HEK293 (cell line): ENCODE data around the gene PGA5.

Source experiments
- CTCF ChIA-PET: fragments of 350-600 bp; formaldehyde crosslinking; extraction: SDS; loops from one replicate; lab custom pipeline; 2021; ENCODE audit warnings: antibody characterized with exemption; lab: Yijun Ruan, JAX
- POLR2A ChIA-PET: fragments of 300-600 bp; formaldehyde crosslinking; extraction: SDS; loops from one replicate; lab custom pipeline; 2020; ENCODE audit warnings: antibody characterized with exemption, inconsistent platforms; lab: Yijun Ruan, JAX
- H3K27ac ChIP-seq: fragments of 200-500 bp; sonication (Bioruptor generic); 2 replicates; pipeline ENCODE4 v1.5.1; 2014; ENCODE audit warnings: low read depth, low read length, control low read depth, inconsistent platforms; ENCODE audit errors: extremely low read depth
- H3K36me3 ChIP-seq, 2 experiments: fragments of 200-500 bp in 1 of 2; sonication (Bioruptor generic) in 1 of 2; 1 replicate in 1 of 2; 2 replicates in 1 of 2; pipeline ENCODE4 v1.5.1; 2014 to 2017; ENCODE audit warnings: inconsistent platforms in 2 of 2, low read length in 2 of 2; ENCODE audit not compliant: control insufficient read depth in 2 of 2, insufficient read depth in 1 of 2
- H3K4me1 ChIP-seq: fragments of 200-500 bp; sonication (Bioruptor generic); 2 replicates; pipeline ENCODE4 v1.5.1; 2014; ENCODE audit warnings: mild to moderate bottlenecking, low read length, inconsistent platforms; ENCODE audit not compliant: control insufficient read depth, insufficient read depth
- H3K4me3 ChIP-seq: 2 replicates; pipeline ENCODE4 v1.5.1; 2011; ENCODE audit warnings: low read depth, mild to moderate bottlenecking, control low read depth, low read length, moderate library complexity
- H3K9me3 ChIP-seq: fragments of 200-500 bp; sonication (Bioruptor generic); 2 replicates; pipeline ENCODE4 v1.5.1; 2014; ENCODE audit warnings: low read depth, low read length, inconsistent platforms; ENCODE audit not compliant: control insufficient read depth, insufficient read depth
- PRDM2 ChIP-seq: fragments of 450-650 bp; formaldehyde crosslinking; IDR thresholded peaks from 2 replicates; pipeline ENCODE4 v1.5.1; 2016; ENCODE audit warnings: missing biosample characterization, missing genetic modification characterization, borderline replicate concordance
- SETDB1 ChIP-seq: IDR thresholded peaks from one replicate; pipeline ENCODE4 v1.6.1; 2017; ENCODE audit warnings: mild to moderate bottlenecking, low read length, moderate library complexity, mixed read lengths; ENCODE audit not compliant: insufficient read length
- ZBTB20 ChIP-seq: fragments of 450-650 bp; formaldehyde crosslinking; IDR thresholded peaks from 2 replicates; pipeline ENCODE4 v1.5.1; 2016; ENCODE audit warnings: missing biosample characterization, missing genetic modification characterization
- ZFP3 ChIP-seq: fragments of 450-650 bp; formaldehyde crosslinking; IDR thresholded peaks from 2 replicates; pipeline ENCODE4 v1.5.1; 2016; ENCODE audit warnings: low read depth, missing biosample characterization, missing genetic modification characterization
- ZNF211 ChIP-seq: fragments of 450-650 bp; formaldehyde crosslinking; IDR thresholded peaks from 2 replicates; pipeline ENCODE4 v1.5.1; 2016; ENCODE audit warnings: low read depth, missing biosample characterization, missing genetic modification characterization
- ZNF214 ChIP-seq: fragments of 450-650 bp; formaldehyde crosslinking; IDR thresholded peaks from 2 replicates; pipeline ENCODE4 v1.5.1; 2017; ENCODE audit warnings: missing biosample characterization, mild to moderate bottlenecking, missing genetic modification characterization, borderline replicate concordance
- ZNF23 ChIP-seq: fragments of 450-650 bp; formaldehyde crosslinking; IDR thresholded peaks from 2 replicates; pipeline ENCODE4 v1.5.1; 2016; ENCODE audit warnings: missing biosample characterization, missing genetic modification characterization, borderline replicate concordance
- ZNF24 ChIP-seq: fragments of 450-650 bp; formaldehyde crosslinking; IDR thresholded peaks from 2 replicates; pipeline ENCODE4 v1.5.1; 2016; ENCODE audit warnings: missing biosample characterization, missing genetic modification characterization
- ZNF274 ChIP-seq, 2 experiments: fragments of 200-500 bp in 1 of 2; fragments of 450-650 bp in 1 of 2; sonication (Bioruptor generic) in 1 of 2; formaldehyde crosslinking in 1 of 2; IDR thresholded peaks; 2 replicates each; pipeline versions ENCODE4 v1.5.1 to v1.6.1; 2014 to 2016; ENCODE audit warnings: borderline replicate concordance in 1 of 2, inconsistent platforms in 1 of 2, low read length in 1 of 2, missing biosample characterization in 1 of 2, missing genetic modification characterization in 1 of 2
- ZNF292 ChIP-seq: fragments of 450-650 bp; formaldehyde crosslinking; IDR thresholded peaks from 2 replicates; pipeline ENCODE4 v1.5.1; 2016; ENCODE audit warnings: low read depth, missing biosample characterization, missing genetic modification characterization, borderline replicate concordance
- ZNF433 ChIP-seq: fragments of 450-650 bp; formaldehyde crosslinking; IDR thresholded peaks from 2 replicates; pipeline ENCODE4 v1.5.1; 2016; ENCODE audit warnings: missing biosample characterization, missing genetic modification characterization, low read depth
- ZNF48 ChIP-seq: fragments of 450-650 bp; formaldehyde crosslinking; IDR thresholded peaks from 2 replicates; pipeline ENCODE4 v1.5.1; 2016; ENCODE audit warnings: missing biosample characterization, missing genetic modification characterization
- ZNF560 ChIP-seq: fragments of 450-650 bp; formaldehyde crosslinking; IDR thresholded peaks from 2 replicates; pipeline ENCODE4 v1.5.1; 2017; ENCODE audit warnings: missing biosample characterization, missing genetic modification characterization, borderline replicate concordance
- ZNF645 ChIP-seq: fragments of 450-650 bp; formaldehyde crosslinking; IDR thresholded peaks from 2 replicates; pipeline ENCODE4; 2016; ENCODE audit warnings: missing biosample characterization, missing genetic modification characterization
- ZNF677 ChIP-seq: fragments of 450-650 bp; IDR thresholded peaks from 2 replicates; pipeline ENCODE4 v1.5.0; 2018; ENCODE audit warnings: missing biosample characterization, mild to moderate bottlenecking, missing genetic modification characterization, moderate library complexity
- ZNF776 ChIP-seq: fragments of 450-650 bp; formaldehyde crosslinking; IDR thresholded peaks from 2 replicates; pipeline ENCODE4 v1.5.0; 2017; ENCODE audit warnings: missing biosample characterization, missing genetic modification characterization, borderline replicate concordance
- ZNF843 ChIP-seq: fragments of 450-650 bp; formaldehyde crosslinking; IDR thresholded peaks from 2 replicates; pipeline ENCODE4 v1.5.1; 2016; ENCODE audit warnings: missing biosample characterization, missing genetic modification characterization
- TF ChIP-seq, protein P1 (sequence below): fragments of 450-650 bp; formaldehyde crosslinking; IDR thresholded peaks from 2 replicates; pipeline ENCODE4 v1.5.1; 2016; ENCODE audit warnings: missing biosample characterization, missing genetic modification characterization

The PGA5 gene

DNA sequence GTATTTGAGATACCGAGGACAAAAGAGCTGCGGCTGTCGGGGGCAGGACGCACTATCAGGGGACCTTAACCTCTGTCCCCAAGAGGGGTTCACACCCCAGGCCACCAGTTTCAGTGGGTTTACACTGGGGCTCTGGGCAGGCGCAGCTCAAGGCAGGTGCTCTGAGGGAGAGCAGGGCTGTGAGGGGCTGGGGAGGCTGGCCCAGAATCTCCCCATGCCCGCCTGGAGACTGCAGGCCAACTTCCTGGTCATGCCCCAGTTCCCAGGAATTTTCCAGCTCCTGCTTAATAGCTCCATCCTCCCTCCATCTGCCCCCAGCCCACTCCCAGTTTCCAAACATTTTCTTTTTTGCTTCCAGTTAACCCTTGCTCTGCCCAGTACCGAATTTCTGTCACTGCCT, 45.3 kb upstream of the PGA5 start:
- POLR2A ChIA-PET: interaction anchor here (0.5 kb wide), 1 partner anchor 115 kb away, joined by 4 read pairs; no protein-coding TSS in a partner anchor

More for the DNA sequence above, 45.3 kb upstream of the PGA5 start:
- H3K36me3 ChIP-seq: no peaks in the 10 kb centered on the region
- H3K9me3 ChIP-seq: no peaks in the 10 kb centered on the region
- H3K4me3 ChIP-seq: no peak overlapping the region
- CTCF ChIA-PET: no interaction called here
- no peak for TF ChIP-seq ZNF23 (tag by site-specific recombination)
- TF ChIP-seq ZNF433 (tag by site-specific recombination): no peak
- no peak for TF ChIP-seq ZFP3 (tag by site-specific recombination)
- TF ChIP-seq ZNF211 (tag by site-specific recombination): no peak
- TF ChIP-seq ZNF843 (tag by site-specific recombination): no peak
- TF ChIP-seq ZNF274 (IDR thresholded peaks at IDR 0.05; ENCODE audit: low read length): no peak
- no peak for TF ChIP-seq ZNF274 (tag by site-specific recombination; IDR thresholded peaks at IDR 0.05; ENCODE audit: borderline replicate concordance)
- no peak for TF ChIP-seq ZNF776 (tag by site-specific recombination)
- no peak for TF ChIP-seq ZBTB20 (tag by site-specific recombination)
- no peak for TF ChIP-seq ZNF645 (tag by site-specific recombination)
- no peak for TF ChIP-seq ZNF24
- TF ChIP-seq ZNF214 (tag by site-specific recombination): no peak
- TF ChIP-seq ZNF560 (tag by site-specific recombination): no peak
- no peak for TF ChIP-seq ZNF48
- TF ChIP-seq, protein P1, sequence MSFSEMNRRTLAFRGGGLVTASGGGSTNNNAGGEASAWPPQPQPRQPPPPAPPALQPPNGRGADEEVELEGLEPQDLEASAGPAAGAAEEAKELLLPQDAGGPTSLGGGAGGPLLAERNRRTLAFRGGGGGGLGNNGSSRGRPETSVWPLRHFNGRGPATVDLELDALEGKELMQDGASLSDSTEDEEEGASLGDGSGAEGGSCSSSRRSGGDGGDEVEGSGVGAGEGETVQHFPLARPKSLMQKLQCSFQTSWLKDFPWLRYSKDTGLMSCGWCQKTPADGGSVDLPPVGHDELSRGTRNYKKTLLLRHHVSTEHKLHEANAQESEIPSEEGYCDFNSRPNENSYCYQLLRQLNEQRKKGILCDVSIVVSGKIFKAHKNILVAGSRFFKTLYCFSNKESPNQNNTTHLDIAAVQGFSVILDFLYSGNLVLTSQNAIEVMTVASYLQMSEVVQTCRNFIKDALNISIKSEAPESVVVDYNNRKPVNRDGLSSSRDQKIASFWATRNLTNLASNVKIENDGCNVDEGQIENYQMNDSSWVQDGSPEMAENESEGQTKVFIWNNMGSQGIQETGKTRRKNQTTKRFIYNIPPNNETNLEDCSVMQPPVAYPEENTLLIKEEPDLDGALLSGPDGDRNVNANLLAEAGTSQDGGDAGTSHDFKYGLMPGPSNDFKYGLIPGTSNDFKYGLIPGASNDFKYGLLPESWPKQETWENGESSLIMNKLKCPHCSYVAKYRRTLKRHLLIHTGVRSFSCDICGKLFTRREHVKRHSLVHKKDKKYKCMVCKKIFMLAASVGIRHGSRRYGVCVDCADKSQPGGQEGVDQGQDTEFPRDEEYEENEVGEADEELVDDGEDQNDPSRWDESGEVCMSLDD (tag by site-specific recombination): no peak
- TF ChIP-seq ZNF677 (tag by site-specific recombination): no peak
- no peak for TF ChIP-seq PRDM2 (tag by site-specific recombination)
- TF ChIP-seq SETDB1: no peak
- no peak for TF ChIP-seq ZNF292 (tag by site-specific recombination)
- H3K4me1 ChIP-seq: no peaks in the 10 kb centered on the region
- H3K27ac ChIP-seq: no peak overlapping the region
